Gastroesophageal sphincter (tissue), 4 donors: ENCODE measurements around the gene CDK3. TPM values are rescaled to one million over a fixed set of nuclear protein-coding genes. Genes with fewer than 3 reads are reported as not detected.
"Not testable (repeated sequence)": the region's sequence is repeated elsewhere in the genome, so short reads cannot be mapped to it uniquely, and the experiment has no call there.

Experiments
- ATAC-seq: fragments of 150-250 bp; one replicate; pipeline ENCODE4 v1.9.1; 2016; ENCODE audit warnings: mild to moderate bottlenecking, moderate library complexity
- H3K27ac ChIP-seq, 4 donors: fragments of 200-600 bp; sonication (generic) in 3 of 4; 1 replicate in 3 of 4; 2 replicates in 1 of 4; pipeline ENCODE4 v1.5.1; 2016 to 2019
- H3K27me3 ChIP-seq: fragments of 200-600 bp; sonication (generic); one replicate; pipeline ENCODE4 v1.5.1; 2019
- H3K36me3 ChIP-seq, 2 donors: fragments of 200-600 bp; sonication (generic); one replicate each; pipeline ENCODE4 v1.5.1; 2019; ENCODE audit warnings: control low read depth in 1 of 2
- H3K4me1 ChIP-seq, 3 donors: fragments of 200-600 bp; sonication (generic); 1 replicate in 2 of 3; 2 replicates in 1 of 3; pipeline ENCODE4 v1.5.1; 2016 to 2019; ENCODE audit warnings: control low read depth in 2 of 3
- H3K4me3 ChIP-seq, 2 donors: fragments of 200-600 bp; sonication (generic); one replicate each; pipeline ENCODE4 v1.5.1; 2019; ENCODE audit warnings: mild to moderate bottlenecking in 1 of 2, moderate library complexity in 1 of 2
- H3K9me3 ChIP-seq, 3 donors: fragments of 200-600 bp; sonication (generic); one replicate each; pipeline ENCODE4 v1.5.1; 2017 to 2019; ENCODE audit warnings: control low read depth in 2 of 3
- CTCF ChIP-seq, 4 experiments: fragments of 200-600 bp in 2 of 4; fragments of 450-650 bp in 2 of 4; sonication (generic) in 1 of 4; IDR thresholded peaks; one replicate each; pipeline ENCODE4 v1.5.1; 2017 to 2019; ENCODE audit warnings: antibody characterized with exemption in 4 of 4, mild to moderate bottlenecking in 2 of 4, moderate library complexity in 2 of 4
- EP300 ChIP-seq: sonication (generic); formaldehyde crosslinking; IDR thresholded peaks from one replicate; pipeline ENCODE4 v1.6.1; 2017; ENCODE audit warnings: antibody characterized with exemption, mild to moderate bottlenecking
- POLR2A ChIP-seq, 2 donors: fragments of 450-650 bp; IDR thresholded peaks; one replicate each; pipeline ENCODE4 v1.6.1; 2017; ENCODE audit warnings: antibody characterized with exemption in 2 of 2, mild to moderate bottlenecking in 2 of 2, moderate library complexity in 1 of 2
- POLR2AphosphoS5 ChIP-seq: sonication (generic); formaldehyde crosslinking; IDR thresholded peaks from one replicate; pipeline ENCODE4 v1.6.1; 2017; ENCODE audit warnings: antibody characterized with exemption
- WGBS, 2 donors: methylation state at CpG; one replicate each; pipeline ENCODE4 v1.1.5; 2018; ENCODE audit warnings: low coverage in 1 of 2; 5-methylcytosine and 5-hydroxymethylcytosine counted together
- total RNA-seq, 4 donors: library from RNA; depleted of rRNA; stranded (reverse); fragments of >200 nt; gene quantifications; one replicate each; pipeline ENCODE4 v1.1.0, GENCODE V29; 2016

The CDK3 gene
- total RNA-seq, 4 donors from 2014 or later = 1.2 to 5.6 (median 2.3) TPM; not detected in 1

- Histone ChIP-seq H3K27ac (no peak overlapping the region), H3K36me3 (peaks cover 0 to 10% of the 10 kb centered on the region in 2 donors), H3K27me3 (no peaks in the 10 kb centered on the region), H3K4me1 (no peaks in the 10 kb centered on the region), H3K9me3 (no peaks in the 10 kb centered on the region), H3K4me3 (no peak overlapping the region)
- no peak for ATAC-seq
- TF ChIP-seq POLR2AphosphoS5 = no peak
- no peak for TF ChIP-seq EP300
- no peak for TF ChIP-seq CTCF (IDR thresholded peaks at IDR 0.05)
- no peak for TF ChIP-seq POLR2A (IDR thresholded peaks at IDR 0.05)
- 87 to 100% methylated on average over 1 to 6 of the region's 6 CpGs for WGBS, 2 donors
These were observed 35.2 kb upstream of the CDK3 start for GRCh38 chr17:75965468-75965867.

- ATAC-seq, H3K27ac ChIP-seq, H3K9me3 ChIP-seq, H3K4me1 ChIP-seq, H3K4me3 ChIP-seq, H3K27me3 ChIP-seq: not testable (repeated sequence)
- WGBS, 2 donors = 96 to 97% methylated on average over 4 to 7 of the region's 10 CpGs
- peaks cover 0 to 41% of the 10 kb centered on the region in 2 donors for H3K36me3 ChIP-seq
These were observed 31.6 kb upstream of the CDK3 start for GRCh38 chr17:75969044-75969443.

DNA sequence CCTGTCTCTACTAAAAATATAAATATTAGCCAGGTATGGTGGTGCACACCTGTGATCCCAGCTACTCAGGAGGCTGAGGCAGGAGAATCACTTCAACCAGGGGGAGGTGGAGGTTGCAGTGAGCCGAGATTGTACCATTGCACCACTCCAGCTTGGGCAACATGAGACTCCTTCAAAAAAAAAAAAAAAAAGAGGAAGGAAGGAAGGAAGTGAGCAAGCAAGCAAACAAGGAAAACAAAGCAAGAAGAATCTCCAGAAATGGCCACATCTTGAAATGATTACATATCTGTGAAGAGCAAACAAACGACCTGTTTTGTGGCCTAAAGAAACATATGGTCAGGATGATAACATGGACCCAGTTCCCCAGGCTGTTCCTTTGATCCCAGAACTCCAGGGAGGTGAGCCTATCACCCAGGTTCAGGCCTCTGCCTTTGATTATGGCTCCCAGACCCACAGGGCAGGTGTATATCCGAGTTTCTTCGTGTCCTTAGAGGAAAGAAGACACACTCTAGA, 30.6 kb upstream of the CDK3 start:
- no peaks in the 10 kb centered on the region for H3K27me3 ChIP-seq
- no peak for ATAC-seq
- H3K9me3 ChIP-seq = no peaks in the 10 kb centered on the region
- WGBS, 2 donors = 64 to 78% methylated on average over 2 to 4 of the region's 4 CpGs
- peaks cover 0 to 3% (median 0%) of the 10 kb centered on the region in 3 donors for H3K4me1 ChIP-seq
- H3K27ac ChIP-seq = no peak overlapping the region
- H3K36me3 ChIP-seq = peaks cover 0 to 46% of the 10 kb centered on the region in 2 donors
- TF ChIP-seq CTCF (IDR thresholded peaks at IDR 0.05) (no peak), POLR2AphosphoS5 (no peak), EP300 (no peak), POLR2A (IDR thresholded peaks at IDR 0.05) (no peak)
- no peak overlapping the region for H3K4me3 ChIP-seq

DNA sequence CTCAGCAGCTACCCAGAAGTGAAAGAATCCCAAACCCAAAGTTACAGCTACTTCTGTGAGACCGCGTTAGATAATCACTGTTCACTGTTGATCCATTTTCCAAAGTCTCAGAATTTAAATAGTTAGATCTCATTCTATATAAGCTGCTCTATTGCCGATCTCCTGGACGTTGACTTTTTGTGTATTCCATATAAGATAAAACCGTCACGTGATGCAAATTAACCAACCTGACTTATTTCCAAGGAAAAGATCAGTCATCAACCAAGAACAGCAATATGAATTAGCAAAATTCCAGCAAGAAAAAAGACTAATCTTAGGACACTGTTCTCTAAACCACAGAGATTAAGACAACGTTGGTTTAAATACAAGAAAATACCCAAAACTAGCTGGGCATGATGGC, 30.0 kb upstream of the CDK3 start:
- 74 to 85% methylated on average over 7 of the region's 7 CpGs for WGBS, 2 donors

GRCh38 chr17:75975187-75975586, 25.5 kb upstream of the CDK3 start:
- H3K4me3 ChIP-seq, H3K9me3 ChIP-seq, ATAC-seq, H3K27ac ChIP-seq, H3K27me3 ChIP-seq: not testable (repeated sequence)
- WGBS, 2 donors = 91 to 96% methylated on average over 3 to 4 of the region's 6 CpGs
- Histone ChIP-seq H3K36me3 (peaks cover 0 to 36% of the 10 kb centered on the region in 2 donors), H3K4me1 (peaks cover 0 to 42% (median 13%) of the 10 kb centered on the region in 3 donors)

More for the DNA sequence above, 30.0 kb upstream of the CDK3 start:
- Histone ChIP-seq H3K4me3 (no peak overlapping the region), H3K27me3 (no peaks in the 10 kb centered on the region), H3K36me3 (peaks cover 0 to 46% of the 10 kb centered on the region in 2 donors), H3K9me3 (no peaks in the 10 kb centered on the region), H3K4me1 (peaks cover 0 to 9% (median 0%) of the 10 kb centered on the region in 3 donors), H3K27ac (no peak overlapping the region)
- TF ChIP-seq POLR2A (IDR thresholded peaks at IDR 0.05) = no peak
- no peak for TF ChIP-seq CTCF (IDR thresholded peaks at IDR 0.05)
- TF ChIP-seq POLR2AphosphoS5 = no peak
- no peak for TF ChIP-seq EP300
- no peak for ATAC-seq

DNA sequence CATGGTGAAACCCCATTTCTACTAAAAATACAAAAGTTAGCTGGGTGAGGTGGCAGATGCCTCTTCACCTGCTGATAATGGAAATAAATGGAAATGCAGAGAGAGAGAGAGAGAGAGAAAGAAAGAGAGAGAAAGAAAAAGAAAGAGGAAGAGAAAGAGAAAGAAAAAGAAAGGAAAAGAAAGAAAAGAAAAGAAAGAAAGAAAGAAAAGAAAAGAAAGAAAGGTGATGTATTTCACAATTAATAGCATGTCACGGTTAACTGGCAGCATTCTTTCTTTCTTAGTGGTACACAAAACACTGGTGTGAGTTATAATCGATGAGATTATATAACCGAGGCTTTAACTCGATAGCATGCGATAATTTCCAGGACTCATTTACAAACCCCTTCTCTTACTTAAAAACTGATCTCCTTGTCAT, 24.9 kb upstream of the CDK3 start:
- no peak for TF ChIP-seq POLR2AphosphoS5
- Histone ChIP-seq H3K9me3 (no peaks in the 10 kb centered on the region), H3K4me3 (no peak overlapping the region), H3K27me3 (no peaks in the 10 kb centered on the region), H3K36me3 (peaks cover 0 to 34% of the 10 kb centered on the region in 2 donors), H3K4me1 (peaks cover 0 to 48% (median 14%) of the 10 kb centered on the region in 3 donors), H3K27ac (no peak overlapping the region)
- ATAC-seq = no peak
- 70 to 79% methylated on average over 5 of the region's 5 CpGs for WGBS, 2 donors
